ENCODE results near the gene RNF152.

DNA sequence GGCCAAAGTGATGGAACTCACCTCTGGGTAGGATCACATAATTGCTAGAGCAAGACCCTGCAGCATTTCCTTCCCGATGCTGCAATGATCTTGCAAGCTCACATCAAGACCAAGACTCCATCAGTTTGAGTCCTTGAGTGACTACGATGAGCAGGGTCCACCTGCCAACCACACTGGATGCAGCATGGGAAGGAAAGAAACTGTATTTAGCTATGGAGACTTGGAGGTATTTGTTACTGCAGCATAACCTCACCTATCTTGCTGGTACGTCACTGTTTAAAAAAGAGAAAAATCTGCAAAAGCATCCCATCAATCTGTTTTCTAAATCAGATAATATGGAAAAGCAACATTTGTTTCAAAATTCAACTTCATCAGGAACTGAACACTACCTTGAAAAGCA is 2.5 kb downstream of the RNF152 start:
- TF ChIP-seq POLR2A (IDR thresholded peaks at IDR 0.05): no peak
- TF ChIP-seq, protein P1, sequence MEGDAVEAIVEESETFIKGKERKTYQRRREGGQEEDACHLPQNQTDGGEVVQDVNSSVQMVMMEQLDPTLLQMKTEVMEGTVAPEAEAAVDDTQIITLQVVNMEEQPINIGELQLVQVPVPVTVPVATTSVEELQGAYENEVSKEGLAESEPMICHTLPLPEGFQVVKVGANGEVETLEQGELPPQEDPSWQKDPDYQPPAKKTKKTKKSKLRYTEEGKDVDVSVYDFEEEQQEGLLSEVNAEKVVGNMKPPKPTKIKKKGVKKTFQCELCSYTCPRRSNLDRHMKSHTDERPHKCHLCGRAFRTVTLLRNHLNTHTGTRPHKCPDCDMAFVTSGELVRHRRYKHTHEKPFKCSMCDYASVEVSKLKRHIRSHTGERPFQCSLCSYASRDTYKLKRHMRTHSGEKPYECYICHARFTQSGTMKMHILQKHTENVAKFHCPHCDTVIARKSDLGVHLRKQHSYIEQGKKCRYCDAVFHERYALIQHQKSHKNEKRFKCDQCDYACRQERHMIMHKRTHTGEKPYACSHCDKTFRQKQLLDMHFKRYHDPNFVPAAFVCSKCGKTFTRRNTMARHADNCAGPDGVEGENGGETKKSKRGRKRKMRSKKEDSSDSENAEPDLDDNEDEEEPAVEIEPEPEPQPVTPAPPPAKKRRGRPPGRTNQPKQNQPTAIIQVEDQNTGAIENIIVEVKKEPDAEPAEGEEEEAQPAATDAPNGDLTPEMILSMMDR (IDR thresholded peaks at IDR 0.05): no peak

Measured in thyroid gland (tissue), 4 donors.